Melanocyte of skin (primary cell): ENCODE measurements around the gene ZDHHC17. TPM values are rescaled to one million over a fixed set of nuclear protein-coding genes. Genes with fewer than 3 reads are reported as not detected.

Experiments used
- total RNA-seq, 2 donors: library from RNA; depleted of rRNA; stranded (reverse); fragments of >200 nt; gene quantifications; 2 replicates each; pipeline ENCODE4 v1.2.3, GENCODE V29; 2012

The ZDHHC17 gene
- 10 to 100 TPM; 45.4 to 58.3 TPM for total RNA-seq

GRCh38 chr12:76763746-76764675 lies at the start of gene ZDHHC17:
TSS of gene ZDHHC17 (plus strand) at chr12:76764115. CDS start at chr12:76764237, 122 bp downstream.

GRCh38 chr12:76878899-76879709 lies 115.2 kb downstream of the ZDHHC17 start, which contains the start of gene CSRP2:
TSS of gene CSRP2 (minus strand) at chr12:76879019. CDS start at chr12:76866260, 12,759 bp downstream.

Other genes starting within 250 kb of the ZDHHC17 start
- gene OSBPL8, start 204.3 kb upstream of the ZDHHC17 start, total RNA-seq, result 10 to 100 TPM; 56.8 to 70.6 TPM
- gene CSRP2, start 114.9 kb downstream of the ZDHHC17 start, total RNA-seq, result 10 to 100 TPM; 22.7 to 30.0 TPM